Stimulated activated CD4-positive, alpha-beta T cell treated with anti-CD3 and anti-CD28 coated beads, Interleukin-2, amount 100 ng/mL, for 48 hours (primary cell): ENCODE measurements around the gene AVEN.

ENCODE experiments used
- DNase-seq, 2 donors: peaks; one replicate each; pipeline ENCODE4 v3.0.0-alpha.2; 2020

AVEN gene

DNA sequence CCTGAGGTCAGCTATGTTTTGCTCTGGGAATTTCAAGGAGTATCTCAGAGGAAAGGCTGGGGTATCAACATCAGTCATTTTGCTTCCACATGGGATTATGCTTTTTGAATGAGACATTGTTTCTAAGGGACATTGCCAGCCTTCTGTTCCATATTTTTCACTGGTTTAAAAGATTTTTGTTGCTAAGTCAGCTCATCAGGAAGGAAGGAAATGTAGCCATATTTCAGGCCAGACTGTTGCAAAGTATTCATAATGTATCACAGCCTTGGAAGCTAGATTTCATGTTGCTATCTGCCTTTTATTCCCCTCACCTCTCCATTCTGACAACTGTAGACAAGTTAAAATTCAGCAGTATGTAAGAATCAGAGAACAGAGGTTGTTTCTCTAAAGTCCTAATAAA is 131.7 kb downstream of the AVEN start:
- no peak for DNase-seq

DNA sequence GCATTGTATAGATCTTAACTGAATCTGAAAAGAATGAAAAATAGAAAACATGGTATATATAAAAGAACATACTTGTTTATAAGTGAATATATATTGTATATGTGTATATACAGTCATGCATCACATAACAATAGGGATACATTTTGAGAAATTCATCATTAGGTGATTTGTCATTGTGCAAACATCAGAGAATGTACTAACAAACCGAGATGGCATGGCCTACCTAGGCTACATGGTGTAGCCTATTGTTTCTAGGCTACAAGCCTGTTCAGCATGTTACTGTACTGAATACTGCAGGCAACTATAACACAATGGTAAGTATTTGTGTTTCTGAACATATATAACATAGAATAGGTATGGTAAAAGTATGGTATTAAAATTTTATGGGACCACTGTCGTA is 135.3 kb downstream of the AVEN start:
- no peak for DNase-seq

DNA sequence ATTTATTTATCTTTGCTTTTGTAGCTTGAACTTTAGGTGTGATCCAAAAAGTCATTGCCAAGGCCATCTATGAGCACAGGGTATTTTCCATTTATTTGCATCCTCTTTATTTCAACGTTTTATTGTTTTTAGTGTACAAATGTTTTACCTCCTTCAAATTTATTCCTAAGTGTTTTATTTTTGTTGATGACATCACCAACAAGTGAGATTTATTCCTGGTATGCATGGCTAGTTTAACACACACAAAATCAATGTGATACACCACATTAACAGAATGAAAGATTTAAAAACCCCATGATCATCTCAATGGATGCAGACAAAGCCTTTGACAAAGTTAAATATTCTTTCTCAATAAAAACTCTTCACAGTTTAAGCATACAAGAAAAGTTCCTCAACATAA is 137.0 kb downstream of the AVEN start:
- DNase-seq = no peak

DNA sequence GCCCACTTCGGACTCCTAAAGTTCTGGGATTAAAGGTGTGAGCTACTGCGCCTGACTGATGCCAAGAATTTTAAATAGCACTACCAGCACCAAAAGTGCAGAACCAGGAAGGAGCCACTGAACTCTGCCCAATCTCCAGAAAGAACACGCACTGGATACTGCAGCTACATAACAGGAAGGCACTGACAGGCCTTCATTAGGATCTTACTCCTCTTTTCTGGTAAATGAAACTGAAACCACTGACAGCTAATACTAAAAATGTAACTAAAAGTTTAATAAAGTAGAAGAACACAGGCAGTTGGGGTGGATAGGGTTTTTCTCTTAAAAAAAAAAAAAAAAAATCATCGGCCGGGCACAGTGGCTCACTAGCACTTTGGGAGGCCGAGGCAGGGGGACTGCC is 144.8 kb downstream of the AVEN start:
- no peak for DNase-seq

DNA sequence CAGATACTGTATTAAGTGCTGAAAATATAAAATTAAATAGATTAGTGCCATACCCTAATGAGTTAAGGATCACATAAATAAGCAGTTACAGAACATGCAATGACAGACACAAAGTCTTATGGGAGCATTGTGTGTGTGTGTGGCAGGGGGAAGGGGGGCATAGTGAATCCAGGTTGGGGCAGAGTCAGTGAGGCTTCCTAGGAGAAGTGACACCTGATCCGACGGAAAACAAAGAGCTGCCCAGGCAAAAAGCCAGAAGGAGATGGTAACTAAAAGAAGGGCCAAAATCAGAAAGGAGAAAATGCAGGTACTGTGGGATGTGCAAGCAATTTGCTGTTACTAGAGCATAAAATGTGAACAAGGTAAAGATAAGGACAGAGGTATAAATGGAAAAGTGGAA is 150.8 kb downstream of the AVEN start:
- no peak for DNase-seq

DNA sequence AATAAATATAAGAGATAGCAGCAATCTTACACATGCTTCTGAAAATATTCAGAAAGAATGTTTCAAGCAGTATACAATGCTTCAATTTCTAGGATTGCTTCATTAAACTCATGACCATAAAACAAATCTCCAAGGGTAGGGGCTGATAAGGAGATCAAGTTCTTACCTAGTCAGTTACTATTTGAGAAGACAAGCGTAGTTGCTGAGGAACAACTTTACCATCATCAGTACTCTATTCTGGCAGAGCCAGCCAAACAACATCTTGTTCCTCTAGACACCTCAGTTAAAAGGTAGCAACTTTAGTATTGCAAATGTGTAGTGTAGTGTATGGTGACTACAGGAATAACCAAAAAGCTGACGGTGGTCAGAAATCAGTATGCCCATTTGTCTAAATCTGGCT is 156.1 kb downstream of the AVEN start:
- no peak for DNase-seq

DNA sequence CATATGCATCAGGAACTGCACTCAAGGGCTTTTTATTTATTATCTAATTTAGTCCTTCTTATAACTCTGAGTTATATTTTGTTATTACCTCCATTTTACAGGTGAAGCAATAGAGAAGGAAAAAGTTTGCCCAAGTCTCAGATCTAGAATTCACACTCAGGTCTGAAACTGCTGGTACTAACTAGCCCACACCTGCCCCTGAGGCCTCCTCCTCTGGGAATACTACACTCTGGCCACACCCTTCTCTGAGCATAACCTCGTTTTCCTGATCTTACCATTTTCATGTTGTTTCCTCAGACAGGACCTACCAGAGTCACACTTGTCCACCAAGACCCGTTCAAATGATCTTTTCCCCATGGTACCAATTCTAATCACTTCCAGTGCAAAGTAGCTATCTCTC is 164.8 kb downstream of the AVEN start:
- no peak for DNase-seq

DNA sequence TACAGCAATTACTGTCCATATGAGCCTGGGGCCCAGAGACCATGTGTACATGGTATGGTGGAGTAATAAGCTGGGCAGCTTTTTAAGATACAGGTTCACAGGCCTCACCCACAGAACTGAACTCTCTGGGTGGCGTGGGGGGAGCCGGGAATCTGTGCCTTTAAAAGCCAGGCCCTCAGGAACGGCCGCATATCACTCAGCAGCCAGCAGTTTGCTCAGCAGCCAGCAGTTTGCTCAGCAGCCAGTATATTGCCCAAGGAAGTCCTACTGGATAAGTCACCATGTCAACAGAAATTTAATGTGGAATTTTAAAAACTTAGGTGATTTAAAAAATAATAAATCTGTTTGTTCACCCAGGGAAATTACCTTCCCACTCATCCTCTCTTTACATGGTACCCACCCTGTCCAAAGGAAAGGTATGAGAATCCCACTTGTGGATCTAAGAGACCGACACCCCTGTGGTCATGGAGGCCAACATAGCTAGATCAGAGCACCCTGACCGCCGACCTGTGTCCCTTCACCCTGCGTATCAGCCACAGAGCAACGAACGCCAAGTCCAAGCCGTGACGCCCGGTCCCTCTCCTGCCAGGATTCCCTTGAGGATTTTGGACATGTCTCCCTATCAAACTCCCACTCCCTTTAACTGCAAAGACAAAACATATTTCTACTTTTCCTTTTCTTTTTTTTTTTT is 166.4 kb downstream of the AVEN start:
- no peak for DNase-seq

DNA sequence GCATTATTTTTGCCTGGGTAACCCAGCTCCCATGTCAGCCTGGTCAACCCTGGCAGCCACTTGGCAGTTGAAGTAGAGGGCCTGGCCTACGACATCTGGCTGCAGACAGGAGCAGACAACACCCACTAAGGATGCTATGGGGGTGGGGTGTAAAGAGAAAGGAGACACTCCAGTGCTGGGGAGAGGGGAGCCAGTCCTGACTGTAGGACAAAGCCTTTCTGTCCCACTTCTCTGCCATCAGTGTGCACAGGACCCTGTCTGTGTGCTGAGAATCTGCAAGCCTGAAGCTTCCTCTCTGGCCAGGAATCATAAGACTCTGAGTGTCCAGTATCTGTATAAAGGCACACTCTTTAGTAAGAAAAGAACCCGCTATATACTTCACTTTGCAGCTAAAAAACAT is 167.0 kb downstream of the AVEN start:
- no peak for DNase-seq

DNA sequence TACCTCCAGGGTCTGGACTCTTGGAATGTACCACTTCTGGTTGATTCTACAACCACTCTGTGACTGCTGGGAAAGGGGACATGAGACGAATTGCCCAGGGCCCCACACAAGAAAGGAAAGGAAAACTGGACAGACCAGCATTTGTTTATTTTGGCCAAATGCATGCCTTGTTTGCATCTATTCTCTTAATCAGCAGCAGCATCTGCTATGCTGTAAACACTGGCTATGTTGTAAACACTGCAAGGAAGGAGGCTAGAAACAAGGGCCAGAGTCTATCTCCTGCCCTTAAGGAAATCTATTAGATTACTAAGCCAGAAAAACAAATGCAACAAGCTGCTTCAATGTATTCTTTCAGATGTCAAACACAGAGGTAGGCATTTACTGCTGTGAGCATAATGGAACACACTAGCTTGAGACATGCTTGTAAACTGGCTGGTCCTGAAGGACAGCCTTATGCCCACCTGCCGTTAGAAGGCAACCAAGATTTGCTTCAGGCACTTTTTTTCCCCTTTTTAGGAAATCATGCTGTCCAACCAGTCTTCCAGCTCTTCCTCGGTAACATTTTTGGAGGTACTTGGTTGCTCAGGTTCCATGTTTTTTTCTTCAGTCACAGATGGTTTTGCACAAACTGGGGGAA is 172.8 kb downstream of the AVEN start:
- no peak for DNase-seq

DNA sequence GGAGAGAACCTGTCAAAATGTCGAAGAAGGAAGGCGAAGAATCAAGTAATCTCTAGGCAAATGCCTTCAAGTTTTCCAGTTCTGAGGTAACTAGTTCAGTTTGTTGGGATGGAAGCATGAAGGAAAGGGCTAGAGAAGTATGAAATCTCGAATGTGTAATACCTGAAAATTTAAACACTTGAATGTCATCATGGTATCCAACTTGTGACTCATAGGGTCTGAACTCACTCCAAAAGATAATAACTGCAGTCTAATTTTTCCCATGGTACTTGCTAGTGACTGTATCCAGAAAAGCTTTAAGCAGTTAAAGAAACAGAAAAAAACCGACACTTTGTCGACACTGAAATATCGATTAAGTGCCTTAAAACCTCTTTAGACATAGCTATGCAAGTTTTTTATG is 173.6 kb downstream of the AVEN start:
- no peak for DNase-seq

DNA sequence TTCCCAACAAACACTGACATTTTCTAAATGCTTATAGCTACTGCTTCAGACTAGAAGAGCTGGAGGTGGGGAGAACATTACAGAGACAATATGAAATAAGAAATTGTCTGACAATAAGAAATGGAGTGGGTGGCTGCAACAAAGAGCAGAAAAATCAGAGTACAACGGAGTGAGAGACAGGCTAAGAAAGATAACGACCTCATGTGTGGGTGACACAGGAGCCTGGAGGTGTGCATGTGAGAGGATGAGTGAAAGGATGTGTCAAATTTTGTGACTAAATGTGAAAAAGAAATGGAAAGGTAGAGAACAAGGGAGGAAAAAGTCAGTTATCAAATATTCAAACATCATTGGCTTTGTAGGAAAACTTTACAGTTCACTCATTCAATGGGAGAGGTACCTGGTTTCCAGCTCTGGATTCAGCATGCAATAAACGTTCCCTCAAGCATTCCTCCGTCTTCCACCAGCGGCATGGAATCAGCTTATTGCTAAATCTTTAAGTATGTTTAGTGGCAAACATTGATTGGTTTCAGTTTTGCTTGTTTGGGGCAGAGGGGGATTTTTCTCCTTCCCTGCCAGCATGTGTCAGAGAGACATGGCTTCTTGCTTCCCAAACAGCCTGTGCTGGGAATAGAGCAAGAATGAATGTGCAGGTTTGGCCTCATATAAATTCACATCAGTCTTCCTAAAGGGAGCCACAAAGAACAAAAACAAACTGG is 174.5 kb downstream of the AVEN start:
- DNase-seq = no peak

DNA sequence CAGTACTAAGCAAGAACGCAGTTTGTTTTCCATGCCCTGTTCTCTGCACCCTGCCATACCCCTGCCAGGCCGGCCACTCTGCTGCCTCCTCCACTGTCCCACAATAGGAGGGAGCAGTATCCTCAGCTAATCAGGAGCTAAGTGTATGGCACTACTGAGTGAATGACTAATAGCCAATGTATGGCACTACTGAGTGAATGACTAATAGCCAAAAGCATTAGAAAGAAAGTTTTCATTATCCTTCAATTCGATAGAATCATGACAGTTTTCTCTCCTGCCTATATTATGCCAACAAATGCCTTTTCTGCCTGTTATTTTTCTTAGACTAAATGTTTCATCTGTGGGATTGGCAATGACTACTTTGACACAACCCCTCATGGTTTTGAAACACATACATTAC is 178.2 kb downstream of the AVEN start:
- no peak for DNase-seq

DNA sequence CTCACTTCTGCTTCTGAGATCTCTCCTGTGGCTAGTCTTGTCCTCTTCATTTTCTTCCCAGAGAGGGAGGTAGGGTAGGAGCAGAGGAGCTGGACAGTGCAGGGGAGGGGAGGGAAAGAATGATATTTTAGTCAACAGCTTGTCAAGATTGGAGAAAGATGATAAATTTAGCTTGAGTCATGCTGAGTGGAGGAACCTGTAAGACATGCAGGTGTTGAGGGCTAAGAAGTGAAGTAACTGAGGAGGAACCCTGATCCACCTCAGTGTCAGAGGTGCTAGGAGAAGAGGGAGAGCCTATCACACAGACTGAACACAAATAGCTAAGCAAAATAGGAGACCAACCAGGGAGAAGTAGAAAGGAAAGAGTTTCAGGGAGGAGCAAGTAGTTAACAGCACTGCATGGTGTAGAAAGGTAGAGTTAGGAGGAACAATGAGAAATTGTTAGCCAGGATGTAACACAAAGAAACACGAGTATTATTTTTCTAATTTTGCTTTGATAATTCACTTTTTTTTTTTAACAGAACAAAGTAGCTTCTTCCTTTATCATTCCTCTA is 178.9 kb downstream of the AVEN start:
- DNase-seq = no peak

DNA sequence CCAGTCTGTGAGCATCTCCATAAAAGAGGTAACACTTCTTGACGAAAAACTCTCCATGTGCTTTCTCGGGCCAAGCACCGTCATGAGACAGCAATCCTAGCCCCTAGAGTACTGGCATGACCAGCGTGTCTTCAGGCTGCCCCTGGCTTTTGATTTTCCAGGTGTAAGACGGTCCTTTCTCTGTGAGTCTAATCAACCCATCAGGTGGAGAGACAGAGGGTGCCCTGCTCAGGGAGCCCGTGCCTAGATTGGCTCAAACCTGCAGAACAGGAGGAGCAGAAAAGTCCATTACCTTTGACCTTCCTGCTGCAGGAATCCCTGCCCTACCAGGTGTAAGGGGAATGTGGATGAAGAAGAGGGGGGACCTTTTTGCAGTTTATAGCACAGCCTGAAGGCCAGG is 180.2 kb downstream of the AVEN start:
- no peak for DNase-seq

DNA sequence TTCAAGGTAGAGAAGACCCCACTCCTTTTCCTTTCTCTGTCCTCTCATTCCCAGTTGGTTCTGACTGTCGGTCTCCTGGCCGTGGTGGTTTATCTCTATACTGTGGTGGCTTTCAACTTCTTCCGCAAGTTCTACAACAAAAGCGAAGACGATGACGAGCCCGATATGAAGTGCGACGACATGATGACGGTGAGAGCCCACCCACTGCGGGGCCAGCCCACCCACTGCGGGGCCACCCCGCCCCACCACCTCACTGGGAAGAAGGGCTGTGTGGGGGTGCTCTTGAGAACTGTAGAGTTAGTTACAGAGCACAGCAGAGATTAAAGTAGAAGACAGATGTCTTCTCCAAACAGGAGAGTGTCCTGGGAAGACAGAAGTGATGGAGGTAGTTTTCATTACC is 181.3 kb downstream of the AVEN start:
- DNase-seq = no peak

DNA sequence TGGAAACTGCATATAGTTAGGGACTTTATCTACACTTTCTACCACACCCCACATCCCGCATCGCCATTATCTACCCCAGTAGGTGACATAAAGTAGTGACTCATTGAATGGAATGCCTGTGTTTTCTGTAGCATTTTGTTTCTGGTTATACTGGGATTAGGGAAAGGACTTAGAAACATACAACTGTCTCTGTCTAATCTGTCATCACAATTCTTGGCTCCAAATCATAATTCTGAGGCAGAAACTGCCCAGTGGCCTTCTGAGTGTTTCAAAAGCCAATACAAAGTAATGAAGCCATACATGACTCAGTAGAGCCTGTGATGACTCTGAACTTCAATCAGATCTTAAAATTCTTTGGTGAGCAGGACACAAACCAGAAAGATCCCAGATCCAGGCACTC is 186.4 kb downstream of the AVEN start:
- no peak for DNase-seq

DNA sequence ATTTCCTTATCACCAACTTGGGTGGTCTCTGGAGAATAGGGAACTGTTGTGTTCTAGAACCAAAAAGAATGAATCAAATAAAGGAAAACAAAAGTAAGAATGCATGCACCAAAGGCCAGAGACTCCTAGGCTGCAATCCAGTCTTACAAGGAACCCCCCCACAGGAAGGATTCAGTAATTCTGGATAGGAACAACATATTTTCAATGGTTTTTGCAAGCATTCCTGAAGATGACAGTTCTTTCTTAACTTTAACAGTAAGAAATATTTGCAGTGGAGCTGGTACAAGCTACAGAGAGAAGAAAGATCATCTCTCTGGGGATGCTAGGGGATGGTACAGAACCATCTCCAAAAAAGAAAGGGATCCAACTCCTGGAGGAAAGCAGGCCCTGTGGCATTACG is 186.9 kb downstream of the AVEN start:
- no peak for DNase-seq

DNA sequence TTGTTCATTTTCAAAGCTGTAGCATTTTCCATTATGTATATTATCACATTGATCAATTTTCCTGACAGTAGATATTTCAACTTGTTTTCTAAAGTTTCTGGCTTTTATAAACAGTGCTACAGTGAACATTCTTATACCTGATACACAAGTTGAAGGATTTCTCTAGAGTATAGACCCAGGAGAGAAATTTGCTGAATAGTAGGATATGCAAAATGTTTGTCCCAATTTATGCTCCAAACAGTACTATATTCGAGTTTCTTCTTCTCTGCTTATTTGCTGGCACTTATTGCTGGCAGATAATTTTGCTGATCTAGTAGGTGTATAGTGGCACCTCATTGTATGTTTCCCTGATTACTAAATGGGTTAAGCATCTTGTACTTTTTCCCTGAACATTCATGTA is 187.9 kb downstream of the AVEN start:
- no peak for DNase-seq

DNA sequence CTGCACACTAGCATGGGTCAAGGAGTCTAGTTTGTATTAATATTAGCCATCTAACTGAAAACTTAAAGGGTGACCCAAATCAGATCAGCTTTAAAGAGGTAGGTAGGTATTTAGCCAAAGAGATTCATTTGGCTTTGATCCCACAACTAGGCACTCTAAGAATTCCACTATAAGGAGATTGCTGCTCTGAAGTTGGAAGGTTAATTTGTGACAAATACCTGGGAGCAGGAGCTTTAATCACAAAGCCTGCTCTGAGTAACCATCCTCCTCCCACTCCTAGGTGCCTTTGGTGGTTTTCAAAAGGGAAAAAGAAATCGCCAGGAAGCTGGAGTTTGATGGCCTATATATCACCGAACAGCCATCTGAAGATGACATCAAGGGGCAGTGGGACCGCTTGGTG is 191.0 kb downstream of the AVEN start:
- no peak for DNase-seq

DNA sequence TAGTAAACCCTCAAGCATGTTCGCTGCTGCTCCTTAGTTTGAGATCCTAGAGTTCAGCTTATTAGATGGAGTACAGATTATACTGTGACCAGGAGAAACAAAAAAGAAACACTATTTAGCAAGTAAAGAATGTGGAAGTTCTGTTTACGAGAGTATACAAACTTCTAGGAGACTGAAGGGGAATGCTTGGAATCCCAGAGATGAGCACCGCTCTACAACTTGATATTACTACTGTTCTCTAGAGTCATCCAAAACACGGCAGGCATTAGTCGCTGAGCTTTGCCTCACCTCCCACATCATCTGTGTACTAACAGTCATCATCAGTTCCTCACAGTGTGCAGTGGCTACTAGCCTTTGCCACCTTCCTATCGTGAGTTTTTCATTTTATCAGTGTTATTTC is 192.1 kb downstream of the AVEN start:
- DNase-seq = no peak

DNA sequence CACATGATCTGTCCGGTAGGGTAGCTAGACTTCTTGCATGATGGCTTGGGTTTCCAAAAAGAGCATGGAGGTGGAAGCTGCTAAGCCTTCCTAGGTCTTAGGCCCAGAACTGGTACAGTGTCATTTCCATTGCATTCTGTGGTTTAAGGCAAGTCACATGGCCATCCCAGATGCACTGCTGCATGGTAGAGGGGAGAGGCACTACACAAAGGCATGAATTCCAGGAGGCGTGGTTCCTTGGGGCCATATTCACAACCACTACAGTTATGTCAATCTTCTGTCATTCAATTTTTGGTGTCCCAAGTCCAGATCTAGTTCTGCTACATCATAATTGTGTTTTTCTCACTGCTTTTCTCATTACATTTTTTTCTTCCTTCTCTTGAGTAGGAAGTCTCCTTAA is 192.9 kb downstream of the AVEN start:
- no peak for DNase-seq

DNA sequence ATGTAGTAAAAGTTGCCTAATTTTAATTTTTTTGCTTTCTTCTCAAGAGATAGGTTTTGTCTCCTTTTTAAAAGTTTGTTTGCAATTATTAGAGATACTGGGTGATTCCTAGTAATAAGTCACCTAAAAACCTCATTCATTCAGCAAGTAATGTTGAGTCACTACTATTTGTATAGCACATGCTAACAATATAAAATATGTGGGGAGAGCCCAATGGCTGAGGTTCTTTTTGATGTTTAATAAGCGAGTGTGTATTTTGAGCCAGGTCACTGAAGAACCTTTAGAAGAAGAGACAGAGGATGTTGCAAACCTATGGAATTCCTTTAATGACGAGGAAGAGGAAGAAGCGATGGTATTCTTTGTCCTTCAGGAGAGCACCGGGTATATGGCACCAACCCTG is 194.4 kb downstream of the AVEN start:
- no peak for DNase-seq

DNA sequence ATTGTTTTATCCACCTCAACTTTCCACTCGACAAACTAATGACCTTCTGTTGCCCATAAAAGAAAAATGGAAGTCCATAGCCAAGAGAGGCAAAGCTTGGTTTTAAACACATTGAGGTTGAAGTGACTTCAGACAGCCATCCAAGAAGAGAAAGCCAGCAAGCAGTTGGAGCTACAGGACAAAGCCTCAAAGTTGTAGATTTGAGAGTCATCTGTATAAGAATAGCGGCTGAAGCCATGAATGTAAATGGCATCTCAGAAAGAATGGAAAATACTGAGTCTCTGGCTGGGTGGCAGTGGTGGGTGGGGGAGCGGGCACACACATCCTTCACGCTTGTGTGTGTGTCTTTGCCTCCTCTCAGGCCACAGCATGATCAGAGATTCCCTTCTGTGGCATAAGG is 194.8 kb downstream of the AVEN start:
- no peak for DNase-seq
